Mucosa of stomach (tissue), 1 donor: ENCODE results near the gene FAM227B.

ENCODE experiments used
- H3K27me3 ChIP-seq: one replicate; pipeline ENCODE4 v1.7.0; 2013; ENCODE audit warnings: mild to moderate bottlenecking, low read length; ENCODE audit not compliant: control insufficient read depth, insufficient read depth
- H3K36me3 ChIP-seq: one replicate; pipeline ENCODE4 v1.7.0; 2013; ENCODE audit warnings: low read length; ENCODE audit not compliant: control insufficient read depth, insufficient read depth
- H3K4me1 ChIP-seq: one replicate; pipeline ENCODE4 v1.7.0; 2013; ENCODE audit warnings: mild to moderate bottlenecking, low read length; ENCODE audit not compliant: control insufficient read depth, insufficient read depth
- H3K4me3 ChIP-seq: one replicate; pipeline ENCODE4 v1.7.0; 2013; ENCODE audit warnings: low read length
- H3K9ac ChIP-seq: one replicate; pipeline ENCODE4 v1.7.0; 2013; ENCODE audit warnings: mild to moderate bottlenecking, low read length, moderate library complexity
- H3K9me3 ChIP-seq: one replicate; pipeline ENCODE4 v1.7.0; 2013; ENCODE audit warnings: mild to moderate bottlenecking, low read length, moderate library complexity; ENCODE audit not compliant: control insufficient read depth
- donor health status: Pancreatic carcinoma.

Gene FAM227B

DNA sequence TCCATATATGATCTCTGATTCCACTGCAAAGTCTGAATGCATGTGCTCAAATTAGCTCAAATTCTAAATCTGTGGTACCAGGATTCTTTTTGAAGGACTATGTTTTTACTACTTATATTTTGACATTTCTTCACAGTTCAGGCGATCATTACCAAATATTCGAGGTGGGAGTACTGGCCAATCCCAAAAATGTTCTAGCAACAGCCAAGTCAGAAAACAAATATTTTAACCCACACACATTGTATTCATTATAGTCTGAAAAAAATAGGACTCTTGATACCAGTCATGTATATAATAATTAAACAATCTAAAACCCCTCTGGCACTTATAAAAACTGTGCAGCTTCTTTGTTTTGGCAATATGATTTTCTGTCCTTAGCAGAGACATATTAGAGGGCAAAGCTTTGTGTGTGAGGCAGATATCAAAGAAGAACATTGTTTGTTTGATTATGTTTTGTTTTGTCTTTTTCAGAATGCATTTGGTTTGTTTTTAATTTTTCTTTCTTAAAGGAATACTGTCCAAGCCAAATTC, 160.1 kb downstream of the FAM227B start:
- Histone ChIP-seq H3K9ac (no peak overlapping the region), H3K27me3 (no peaks in the 10 kb centered on the region), H3K9me3 (no peaks in the 10 kb centered on the region), H3K4me1 (no peaks in the 10 kb centered on the region), H3K36me3 (no peaks in the 10 kb centered on the region), H3K4me3 (no peak overlapping the region)

DNA sequence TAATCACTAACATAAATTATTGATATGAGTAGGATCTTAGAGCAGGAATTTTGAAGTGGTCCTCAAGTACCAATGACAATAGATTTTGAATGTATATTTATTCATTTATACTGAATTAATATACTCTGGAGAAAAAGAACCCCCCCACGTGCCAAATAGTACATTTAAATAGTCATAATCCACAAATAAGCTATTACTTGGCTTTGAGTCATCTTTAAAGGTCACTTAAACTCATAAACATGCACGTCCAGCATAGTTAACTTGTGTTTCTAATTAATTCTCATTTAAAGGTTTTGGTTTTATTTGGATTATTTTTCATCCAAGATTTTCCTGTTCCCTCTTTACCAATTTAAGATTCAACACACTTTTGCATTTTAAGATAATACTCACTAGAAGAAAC, 162.5 kb downstream of the FAM227B start:
- no peak overlapping the region for H3K9ac ChIP-seq
- no peaks in the 10 kb centered on the region for H3K4me1 ChIP-seq
- H3K27me3 ChIP-seq = no peaks in the 10 kb centered on the region
- no peaks in the 10 kb centered on the region for H3K36me3 ChIP-seq
- H3K9me3 ChIP-seq = no peaks in the 10 kb centered on the region
- no peak overlapping the region for H3K4me3 ChIP-seq

DNA sequence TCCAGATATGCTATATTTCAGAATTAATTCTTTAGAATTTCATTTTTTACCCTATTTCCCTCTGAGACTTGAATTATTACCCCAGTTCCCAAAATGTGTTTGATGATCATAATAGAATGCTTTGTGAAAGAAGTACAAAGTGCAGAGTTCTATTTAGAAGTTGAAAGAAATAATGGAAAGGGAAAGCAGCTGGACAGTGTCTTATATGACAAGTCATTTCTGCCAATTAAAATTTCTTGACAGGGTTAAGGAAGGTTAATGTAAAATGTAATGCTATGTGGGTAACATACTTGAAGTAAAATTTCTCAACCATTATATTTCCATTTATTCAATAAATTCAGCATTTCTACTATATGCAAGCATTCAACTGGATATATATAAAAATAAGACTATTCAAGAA, 164.5 kb downstream of the FAM227B start:
- Histone ChIP-seq H3K4me3 (no peak overlapping the region), H3K27me3 (no peaks in the 10 kb centered on the region), H3K4me1 (no peaks in the 10 kb centered on the region), H3K9me3 (no peaks in the 10 kb centered on the region), H3K9ac (no peak overlapping the region), H3K36me3 (no peaks in the 10 kb centered on the region)

DNA sequence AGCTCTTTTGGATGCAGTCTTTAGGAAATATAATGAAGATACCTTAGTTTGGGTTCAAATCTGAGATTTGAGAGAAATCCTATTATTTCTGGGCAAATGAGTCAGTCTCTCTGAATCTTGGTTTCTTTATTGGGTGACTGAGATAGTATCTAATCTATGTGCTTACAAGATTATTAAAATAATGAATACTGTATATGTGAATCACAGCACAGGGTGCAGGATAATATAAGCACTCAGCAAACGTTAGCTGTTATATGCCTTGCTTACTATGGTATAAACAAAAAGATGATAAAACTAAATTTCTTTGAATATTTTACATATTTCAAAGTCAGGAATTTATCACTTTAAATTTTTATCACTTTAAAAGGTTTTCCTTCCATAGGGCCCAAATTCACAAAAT, 168.0 kb downstream of the FAM227B start:
- Histone ChIP-seq H3K9me3 (no peaks in the 10 kb centered on the region), H3K27me3 (no peaks in the 10 kb centered on the region), H3K4me3 (no peak overlapping the region), H3K36me3 (no peaks in the 10 kb centered on the region), H3K4me1 (no peaks in the 10 kb centered on the region), H3K9ac (no peak overlapping the region)

DNA sequence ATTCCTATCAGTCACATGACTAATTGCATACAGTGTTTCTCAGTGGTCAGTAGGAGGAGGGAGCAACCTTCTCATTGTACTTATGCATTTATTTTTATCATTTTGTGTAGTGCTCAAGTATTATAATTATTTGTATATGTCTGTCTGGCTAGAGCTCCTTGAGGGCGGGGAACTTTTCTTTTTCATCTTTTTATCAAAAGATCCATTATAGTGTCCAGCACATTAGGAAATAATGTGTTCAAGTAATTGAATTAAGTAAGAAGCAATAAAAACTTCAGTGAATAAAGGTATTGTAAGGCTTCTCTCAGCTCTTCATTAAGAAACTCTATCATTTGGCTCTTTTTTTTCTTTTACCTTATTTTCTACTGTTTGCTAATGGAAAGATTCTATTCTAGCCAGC, 178.8 kb downstream of the FAM227B start:
- no peaks in the 10 kb centered on the region for H3K4me1 ChIP-seq
- H3K36me3 ChIP-seq = no peaks in the 10 kb centered on the region
- H3K4me3 ChIP-seq = no peak overlapping the region
- no peaks in the 10 kb centered on the region for H3K27me3 ChIP-seq
- H3K9ac ChIP-seq = no peak overlapping the region
- H3K9me3 ChIP-seq = no peaks in the 10 kb centered on the region

DNA sequence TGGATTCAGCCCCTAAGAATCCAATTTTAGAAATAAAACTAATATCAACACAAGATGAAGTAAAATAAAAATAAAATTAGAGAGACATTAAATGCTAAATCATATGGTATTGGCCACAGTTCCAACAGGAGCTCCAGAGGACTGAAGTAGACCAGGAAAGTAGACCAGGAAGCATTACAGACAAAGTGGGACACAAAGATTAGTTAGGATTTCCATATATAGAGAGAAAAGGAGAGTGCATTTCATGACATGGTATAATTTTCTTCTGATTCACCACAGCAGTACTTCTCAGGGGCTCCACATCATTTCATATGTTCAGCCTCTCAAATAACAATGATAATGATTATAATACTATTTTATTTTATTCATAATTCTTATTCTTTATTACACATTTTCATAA, 179.3 kb downstream of the FAM227B start:
- H3K36me3 ChIP-seq = no peaks in the 10 kb centered on the region
- no peaks in the 10 kb centered on the region for H3K9me3 ChIP-seq
- no peaks in the 10 kb centered on the region for H3K4me1 ChIP-seq
- H3K9ac ChIP-seq = no peak overlapping the region
- H3K27me3 ChIP-seq = no peaks in the 10 kb centered on the region
- H3K4me3 ChIP-seq = no peak overlapping the region

DNA sequence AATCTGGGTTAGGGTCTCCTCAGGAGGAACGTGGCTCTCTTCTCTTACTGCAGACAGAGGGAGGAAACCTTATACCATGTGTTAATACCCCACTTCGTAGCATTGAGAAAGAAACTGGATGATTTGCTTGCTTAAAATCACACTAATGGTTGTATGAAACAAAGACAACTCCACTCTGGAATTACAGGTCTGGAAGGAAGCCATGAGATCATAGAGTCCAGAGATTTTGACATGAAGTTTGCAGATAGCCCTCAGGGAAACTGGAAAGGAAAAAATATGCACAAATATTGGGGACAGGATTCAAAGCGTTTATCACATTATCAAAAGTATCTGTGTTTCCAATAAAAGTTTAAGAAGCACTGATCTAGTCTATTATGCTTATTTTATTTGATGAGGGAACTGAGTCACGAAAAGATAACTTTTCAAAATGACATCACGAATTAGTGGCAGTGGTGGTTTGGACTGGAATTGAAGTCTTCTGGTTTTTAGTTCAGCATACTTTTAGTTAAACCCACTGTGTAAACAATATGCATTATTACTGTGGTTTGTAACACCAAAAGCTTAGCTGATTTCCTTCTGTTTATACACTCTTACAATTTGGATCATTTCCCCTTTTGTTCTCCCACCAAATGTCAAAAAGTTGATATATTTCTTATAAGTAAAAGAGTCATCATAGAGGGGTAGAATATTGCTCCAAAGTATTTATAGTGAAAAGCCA, 180.8 kb downstream of the FAM227B start:
- Histone ChIP-seq H3K9ac (no peak overlapping the region), H3K4me1 (no peaks in the 10 kb centered on the region), H3K36me3 (no peaks in the 10 kb centered on the region), H3K27me3 (no peaks in the 10 kb centered on the region), H3K4me3 (no peak overlapping the region), H3K9me3 (no peaks in the 10 kb centered on the region)

DNA sequence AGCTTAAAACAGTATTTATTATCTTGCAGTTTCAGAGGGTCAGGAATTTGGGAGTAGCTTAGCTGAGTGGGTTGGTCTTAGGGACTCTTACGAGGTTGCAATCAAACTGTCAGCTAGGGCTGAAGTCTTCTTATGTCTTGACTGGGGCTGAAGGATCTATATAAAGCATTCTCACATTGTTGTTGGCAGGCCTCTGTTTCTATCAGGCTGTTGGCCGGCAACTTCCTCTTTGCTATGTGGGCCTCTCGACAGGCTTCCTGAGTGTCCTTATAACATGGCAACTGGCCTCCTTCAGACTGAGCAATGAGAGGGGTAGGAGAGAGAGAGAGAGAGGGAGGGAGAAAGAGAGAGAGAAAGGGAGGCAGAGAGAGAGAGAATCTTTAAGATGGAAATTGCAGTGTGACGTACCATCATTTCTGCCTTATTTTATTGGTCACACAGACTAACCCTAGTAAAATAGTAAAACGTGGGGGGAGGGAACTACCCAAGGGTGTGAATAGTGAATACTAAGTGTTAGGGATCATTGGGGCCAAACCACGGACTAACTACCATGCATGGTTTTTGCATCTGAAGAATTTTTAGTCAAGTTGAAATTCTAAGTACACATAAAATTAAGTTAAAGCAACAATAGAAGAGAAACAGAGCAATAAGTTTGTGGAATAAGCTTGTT, 181.5 kb downstream of the FAM227B start:
- Histone ChIP-seq H3K9ac (no peak overlapping the region), H3K4me1 (no peaks in the 10 kb centered on the region), H3K36me3 (no peaks in the 10 kb centered on the region), H3K4me3 (no peak overlapping the region), H3K9me3 (no peaks in the 10 kb centered on the region), H3K27me3 (no peaks in the 10 kb centered on the region)

DNA sequence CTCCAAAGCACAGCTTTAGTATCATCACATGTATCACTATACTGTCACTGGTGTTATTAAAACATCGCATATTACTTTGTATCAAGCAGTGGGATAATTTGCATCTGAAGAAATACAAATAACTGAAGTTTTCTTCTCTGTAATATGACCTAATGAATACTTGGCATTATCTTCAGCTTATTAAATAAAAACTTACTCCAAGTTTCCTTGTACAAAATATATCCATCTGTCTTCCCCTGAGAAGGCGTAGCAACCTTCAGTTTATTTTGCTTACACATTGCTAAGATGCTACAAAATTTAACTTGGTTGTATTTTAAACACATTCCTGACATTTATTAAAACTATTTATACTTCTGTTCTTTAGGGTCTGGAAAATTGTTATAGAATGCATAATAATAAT, 183.9 kb downstream of the FAM227B start:
- Histone ChIP-seq H3K9ac (no peak overlapping the region), H3K9me3 (no peaks in the 10 kb centered on the region), H3K4me1 (no peaks in the 10 kb centered on the region), H3K36me3 (no peaks in the 10 kb centered on the region), H3K27me3 (no peaks in the 10 kb centered on the region), H3K4me3 (no peak overlapping the region)

DNA sequence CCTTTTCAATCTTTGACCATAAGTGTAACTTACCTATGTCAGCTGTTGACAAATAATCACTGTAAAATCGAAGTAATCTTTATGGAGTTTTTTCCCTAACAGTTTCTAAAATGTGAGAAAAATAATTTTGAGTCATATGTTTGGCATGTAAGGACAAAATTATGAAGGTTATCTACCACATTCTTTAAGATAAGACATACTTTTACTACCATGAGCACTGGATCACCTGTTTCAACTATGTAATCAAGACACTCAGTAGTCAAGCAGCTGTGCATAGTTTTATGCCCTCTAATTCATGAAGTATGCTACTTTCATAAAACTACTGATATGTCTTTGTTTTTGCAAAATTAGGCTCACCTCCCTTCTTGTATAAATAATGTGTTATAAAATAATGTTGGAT, 185.4 kb downstream of the FAM227B start:
- Histone ChIP-seq H3K36me3 (no peaks in the 10 kb centered on the region), H3K27me3 (no peaks in the 10 kb centered on the region), H3K9ac (no peak overlapping the region), H3K9me3 (no peaks in the 10 kb centered on the region), H3K4me1 (no peaks in the 10 kb centered on the region), H3K4me3 (no peak overlapping the region)

DNA sequence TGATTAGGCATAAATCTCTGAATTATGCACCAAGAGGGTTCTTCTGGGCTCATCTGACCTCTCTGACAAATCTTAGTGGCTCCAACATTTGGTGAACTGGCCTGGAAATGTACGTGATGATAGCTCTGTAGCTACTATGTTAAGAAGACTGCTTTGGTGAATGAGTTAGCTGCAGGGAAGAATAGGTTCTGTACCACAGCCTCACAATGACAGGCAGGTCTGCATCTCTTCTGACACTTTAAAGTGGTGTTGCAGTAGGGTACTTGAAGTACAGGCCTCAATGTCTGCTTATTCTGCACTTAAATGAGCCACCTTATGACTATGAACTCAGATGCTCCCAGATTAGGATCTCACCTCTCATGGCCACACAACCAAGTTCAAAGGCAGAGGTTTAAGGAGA, 190.6 kb downstream of the FAM227B start:
- Histone ChIP-seq H3K4me3 (no peak overlapping the region), H3K9ac (no peak overlapping the region), H3K9me3 (no peaks in the 10 kb centered on the region), H3K36me3 (no peaks in the 10 kb centered on the region), H3K27me3 (no peaks in the 10 kb centered on the region), H3K4me1 (no peaks in the 10 kb centered on the region)

DNA sequence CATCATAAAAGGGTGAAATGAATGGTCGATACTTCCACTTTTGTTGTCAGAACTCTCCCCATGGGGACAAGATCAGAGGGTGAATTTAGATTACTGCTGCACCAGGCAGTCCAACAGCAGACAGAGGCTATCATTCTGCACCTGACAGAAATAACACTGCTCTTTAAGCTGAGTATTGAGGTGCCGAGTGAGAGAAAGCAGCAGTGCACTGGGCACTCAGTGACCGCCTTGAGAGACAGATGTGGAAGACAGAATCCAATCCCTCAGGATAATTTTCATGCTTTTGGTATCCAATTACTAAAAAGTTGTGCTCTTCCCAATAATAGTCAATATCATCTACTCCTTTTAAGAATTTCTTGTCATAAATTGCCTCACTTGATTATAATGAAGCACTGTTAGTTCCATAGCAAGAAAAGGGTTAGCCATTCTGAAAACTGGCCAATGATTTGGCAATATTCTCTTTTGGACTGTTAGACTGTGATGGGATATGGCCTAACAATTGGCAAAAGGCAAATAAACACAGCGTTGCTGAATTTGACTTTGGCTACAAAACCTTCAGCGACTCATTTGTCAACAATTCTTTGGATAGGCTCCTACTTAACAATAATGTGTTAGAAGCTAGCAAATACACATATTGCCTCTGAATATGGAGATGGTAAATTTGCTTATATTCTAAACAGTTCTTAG, 192.1 kb downstream of the FAM227B start:
- H3K36me3 ChIP-seq = no peaks in the 10 kb centered on the region
- no peaks in the 10 kb centered on the region for H3K9me3 ChIP-seq
- no peaks in the 10 kb centered on the region for H3K27me3 ChIP-seq
- H3K4me1 ChIP-seq = no peaks in the 10 kb centered on the region
- H3K4me3 ChIP-seq = no peak overlapping the region
- no peak overlapping the region for H3K9ac ChIP-seq
